Astrocyte (in vitro differentiated cells and primary cell): ENCODE data around the gene DOK5. TPM values are rescaled to one million over a fixed set of nuclear protein-coding genes. Genes with fewer than 3 reads are reported as not detected.

ENCODE experiments used
- DNase-seq: peaks from one replicate; pipeline ENCODE4 v3.0.0-alpha.2; 2010; ENCODE audit warnings: low read depth
- FAIRE-seq: peaks from 2 replicates; lab custom pipeline; 2011; peaks lifted over from hg19 to GRCh38; lab: Jason Lieb, UNC
- H2AFZ ChIP-seq: 2 replicates; pipeline ENCODE4 v1.6.0; 2012; ENCODE audit warnings: low read depth, low read length, inconsistent platforms
- H3K27ac ChIP-seq: 2 replicates; pipeline ENCODE4 v1.5.1; 2011; ENCODE audit warnings: low read depth, low read length, inconsistent platforms
- H3K27me3 ChIP-seq: 2 replicates; pipeline ENCODE4 v1.6.0; 2011; ENCODE audit warnings: low read length, inconsistent platforms; ENCODE audit not compliant: insufficient read depth
- H3K36me3 ChIP-seq: 2 replicates; pipeline ENCODE4 v1.5.1; 2011; ENCODE audit warnings: low read length, inconsistent platforms; ENCODE audit not compliant: insufficient read depth
- H3K4me1 ChIP-seq: 2 replicates; pipeline ENCODE4 v1.5.1; 2011; ENCODE audit warnings: low read length, inconsistent platforms; ENCODE audit not compliant: insufficient read depth
- H3K4me2 ChIP-seq: 2 replicates; pipeline ENCODE4 v1.6.0; 2012; ENCODE audit warnings: low read length, inconsistent platforms
- H3K4me3 ChIP-seq: 2 replicates; pipeline ENCODE4 v1.5.1; 2011; ENCODE audit warnings: low read depth, mild to moderate bottlenecking, low read length, inconsistent platforms; ENCODE audit not compliant: insufficient read depth
- H3K79me2 ChIP-seq: 2 replicates; pipeline ENCODE4 v1.6.0; 2012; ENCODE audit warnings: mild to moderate bottlenecking, low read length, inconsistent platforms; ENCODE audit not compliant: insufficient read depth
- H3K9ac ChIP-seq: 2 replicates; pipeline ENCODE4 v1.6.0; 2012; ENCODE audit warnings: mild to moderate bottlenecking, low read length, inconsistent platforms
- H3K9me3 ChIP-seq: 2 replicates; pipeline ENCODE4 v1.5.1; 2012; ENCODE audit warnings: low read depth, mild to moderate bottlenecking, low read length, inconsistent platforms; ENCODE audit not compliant: insufficient read depth
- H4K20me1 ChIP-seq: 2 replicates; pipeline ENCODE4 v1.6.0; 2012; ENCODE audit warnings: low read length, inconsistent platforms; ENCODE audit not compliant: insufficient read depth
- H3K27ac Mint-ChIP-seq: one replicate; pipeline ENCODE4 v1.8.0; 2021; ENCODE audit warnings: mild to moderate bottlenecking, mixed read lengths; ENCODE audit not compliant: unreplicated experiment
- H3K27me3 Mint-ChIP-seq: one replicate; pipeline ENCODE4 v1.8.0; 2021; ENCODE audit warnings: low read depth, mixed read lengths; ENCODE audit not compliant: unreplicated experiment
- H3K36me3 Mint-ChIP-seq: one replicate; pipeline ENCODE4 v1.8.0; 2021; ENCODE audit warnings: low read depth, mixed read lengths; ENCODE audit not compliant: unreplicated experiment
- H3K4me1 Mint-ChIP-seq: one replicate; pipeline ENCODE4 v1.8.0; 2021; ENCODE audit warnings: low read depth, mixed read lengths; ENCODE audit not compliant: unreplicated experiment
- H3K4me3 Mint-ChIP-seq: one replicate; pipeline ENCODE4 v1.8.0; 2021; ENCODE audit warnings: mild to moderate bottlenecking, moderate library complexity, mixed read lengths; ENCODE audit not compliant: unreplicated experiment
- H3K9me3 Mint-ChIP-seq: one replicate; pipeline ENCODE4 v1.8.0; 2021; ENCODE audit warnings: mild to moderate bottlenecking, mixed read lengths; ENCODE audit not compliant: unreplicated experiment
- EZH2 ChIP-seq: IDR thresholded peaks from 2 replicates; pipeline ENCODE4 v1.6.1; 2012; ENCODE audit warnings: mild to moderate bottlenecking, low read length, inconsistent platforms; ENCODE audit not compliant: insufficient read depth
- total RNA-seq: library from RNA; stranded (reverse); gene quantifications from 2 replicates; pipeline ENCODE4 v1.2.1, GENCODE V29; 2021
- TF ChIP-seq, protein P1 (sequence below): IDR thresholded peaks from 2 replicates; pipeline ENCODE4 v1.5.1; 2011; ENCODE audit warnings: low read depth, mild to moderate bottlenecking, inconsistent platforms, low read length, moderate library complexity; ENCODE audit not compliant: insufficient read depth

The DOK5 gene
- total RNA-seq, 1 donor from 2014 or later: 1.2 TPM

DNA sequence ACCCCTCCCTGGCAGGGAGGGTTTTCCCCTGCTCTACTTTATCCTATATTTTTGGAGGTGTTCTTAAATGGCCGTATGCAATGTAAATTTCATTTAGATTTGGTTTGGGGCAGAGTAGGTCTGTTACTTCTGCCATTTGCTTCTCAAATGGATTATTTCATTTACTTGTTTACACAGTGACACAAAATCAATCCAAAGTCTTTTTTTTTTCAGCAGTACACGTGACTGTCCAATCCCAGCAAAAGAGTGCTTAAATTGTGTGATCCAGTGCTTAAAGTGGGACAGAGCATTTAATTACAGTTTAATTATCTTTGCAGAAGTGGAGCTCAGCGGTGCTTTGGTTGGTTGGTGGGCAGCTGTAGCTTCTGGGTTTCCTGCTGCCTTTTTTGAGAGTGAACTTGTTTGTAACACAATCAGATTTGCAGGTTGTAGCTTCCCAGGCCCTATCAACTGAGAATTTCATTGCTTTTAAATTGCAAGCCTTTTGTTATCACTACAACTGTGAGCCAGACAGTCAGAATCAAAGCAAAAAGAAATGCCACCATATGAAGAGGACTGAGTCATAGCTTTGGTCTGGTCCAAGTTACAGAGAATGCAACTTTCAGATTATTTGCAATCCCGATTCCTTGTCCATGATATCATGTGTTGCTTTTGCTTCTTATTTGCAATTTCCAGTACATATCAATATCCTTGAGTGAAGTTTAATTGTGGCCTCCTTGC lies 216.9 kb downstream of the DOK5 start:
- no peak overlapping the region for H3K9ac ChIP-seq
- H3K27ac ChIP-seq: no peak overlapping the region
- H3K4me3 ChIP-seq: no peak overlapping the region
- no peaks in the 10 kb centered on the region for H4K20me1 ChIP-seq
- Mint-ChIP-seq H3K36me3 (no peaks in the 10 kb centered on the region), H3K27ac (no peak overlapping the region), H3K27me3 (no peaks in the 10 kb centered on the region), H3K4me3 (no peak overlapping the region), H3K4me1 (no peaks in the 10 kb centered on the region), H3K9me3 (peaks cover 3% of the 10 kb centered on the region)
- no peak for DNase-seq
- H3K36me3 ChIP-seq: no peaks in the 10 kb centered on the region
- no peaks in the 10 kb centered on the region for H3K79me2 ChIP-seq
- H3K4me2 ChIP-seq: no peak overlapping the region
- no peak overlapping the region for H2AFZ ChIP-seq
- no peak for FAIRE-seq
- no peaks in the 10 kb centered on the region for H3K4me1 ChIP-seq
- no peak for TF ChIP-seq EZH2
- TF ChIP-seq, protein P1, sequence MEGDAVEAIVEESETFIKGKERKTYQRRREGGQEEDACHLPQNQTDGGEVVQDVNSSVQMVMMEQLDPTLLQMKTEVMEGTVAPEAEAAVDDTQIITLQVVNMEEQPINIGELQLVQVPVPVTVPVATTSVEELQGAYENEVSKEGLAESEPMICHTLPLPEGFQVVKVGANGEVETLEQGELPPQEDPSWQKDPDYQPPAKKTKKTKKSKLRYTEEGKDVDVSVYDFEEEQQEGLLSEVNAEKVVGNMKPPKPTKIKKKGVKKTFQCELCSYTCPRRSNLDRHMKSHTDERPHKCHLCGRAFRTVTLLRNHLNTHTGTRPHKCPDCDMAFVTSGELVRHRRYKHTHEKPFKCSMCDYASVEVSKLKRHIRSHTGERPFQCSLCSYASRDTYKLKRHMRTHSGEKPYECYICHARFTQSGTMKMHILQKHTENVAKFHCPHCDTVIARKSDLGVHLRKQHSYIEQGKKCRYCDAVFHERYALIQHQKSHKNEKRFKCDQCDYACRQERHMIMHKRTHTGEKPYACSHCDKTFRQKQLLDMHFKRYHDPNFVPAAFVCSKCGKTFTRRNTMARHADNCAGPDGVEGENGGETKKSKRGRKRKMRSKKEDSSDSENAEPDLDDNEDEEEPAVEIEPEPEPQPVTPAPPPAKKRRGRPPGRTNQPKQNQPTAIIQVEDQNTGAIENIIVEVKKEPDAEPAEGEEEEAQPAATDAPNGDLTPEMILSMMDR: no peak
- H3K27me3 ChIP-seq: no peaks in the 10 kb centered on the region
- H3K9me3 ChIP-seq: no peaks in the 10 kb centered on the region

DNA sequence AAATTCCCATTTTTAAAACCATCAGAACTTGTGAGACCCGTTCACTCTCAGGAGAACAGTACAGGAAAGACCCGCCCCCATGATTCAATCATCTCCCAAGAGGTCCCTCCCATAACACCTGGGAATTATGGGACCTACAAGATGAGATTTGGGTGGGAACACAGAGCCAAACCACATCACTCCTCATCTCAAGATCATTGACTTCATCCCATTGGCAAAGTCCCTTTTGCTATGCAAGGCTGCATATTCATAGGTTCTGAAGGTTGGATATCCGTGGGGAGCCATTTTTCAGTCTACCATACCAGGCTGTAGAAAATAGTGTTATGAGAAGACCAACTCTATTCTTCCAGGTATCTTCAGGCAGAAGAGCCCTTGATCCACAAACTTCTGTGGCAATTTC lies 219.1 kb downstream of the DOK5 start:
- Histone ChIP-seq H2AFZ (no peak overlapping the region), H3K4me3 (no peak overlapping the region), H3K9me3 (no peaks in the 10 kb centered on the region), H3K79me2 (no peaks in the 10 kb centered on the region), H3K9ac (no peak overlapping the region), H3K27me3 (no peaks in the 10 kb centered on the region), H3K4me2 (no peak overlapping the region), H3K4me1 (no peaks in the 10 kb centered on the region), H3K27ac (no peak overlapping the region), H4K20me1 (no peaks in the 10 kb centered on the region), H3K36me3 (no peaks in the 10 kb centered on the region)
- H3K4me3 Mint-ChIP-seq: no peak overlapping the region
- no peaks in the 10 kb centered on the region for H3K36me3 Mint-ChIP-seq
- no peaks in the 10 kb centered on the region for H3K27me3 Mint-ChIP-seq
- H3K27ac Mint-ChIP-seq: no peak overlapping the region
- no peak for FAIRE-seq
- no peak for TF ChIP-seq EZH2
- TF ChIP-seq, protein P1: no peak
- no peaks in the 10 kb centered on the region for H3K4me1 Mint-ChIP-seq
- peaks cover 3% of the 10 kb centered on the region for H3K9me3 Mint-ChIP-seq
- no peak for DNase-seq

DNA sequence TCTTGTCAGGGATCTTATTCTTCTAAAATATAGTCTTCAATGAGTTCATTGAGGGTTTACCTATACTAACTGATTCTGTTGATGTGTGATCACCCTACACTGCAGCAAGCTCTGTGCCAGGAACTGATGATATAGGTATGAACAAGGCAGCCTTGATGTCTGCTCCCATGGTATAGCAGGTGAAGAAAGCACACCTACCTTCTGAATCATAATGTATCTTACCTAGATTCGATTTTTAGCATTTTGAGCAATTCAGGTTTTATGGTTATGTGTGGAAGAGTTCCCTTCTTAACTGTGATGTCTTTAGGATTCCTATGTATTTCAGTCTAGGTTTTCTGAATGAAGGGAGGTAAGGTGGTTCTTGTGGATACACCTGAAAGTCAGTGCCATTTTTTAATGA lies 223.0 kb downstream of the DOK5 start:
- Mint-ChIP-seq H3K27me3 (no peaks in the 10 kb centered on the region), H3K9me3 (peaks cover 4% of the 10 kb centered on the region), H3K36me3 (no peaks in the 10 kb centered on the region), H3K4me1 (no peaks in the 10 kb centered on the region), H3K27ac (no peak overlapping the region), H3K4me3 (no peak overlapping the region)
- Histone ChIP-seq H3K36me3 (no peaks in the 10 kb centered on the region), H3K4me3 (no peak overlapping the region), H3K4me1 (no peaks in the 10 kb centered on the region), H3K9ac (no peak overlapping the region), H3K9me3 (no peaks in the 10 kb centered on the region), H2AFZ (no peak overlapping the region), H3K27ac (no peak overlapping the region), H4K20me1 (no peaks in the 10 kb centered on the region), H3K4me2 (no peak overlapping the region), H3K79me2 (no peaks in the 10 kb centered on the region), H3K27me3 (no peaks in the 10 kb centered on the region)
- no peak for FAIRE-seq
- DNase-seq: no peak
- no peak for TF ChIP-seq EZH2
- TF ChIP-seq, protein P1: no peak
